Esophagus muscularis mucosa (tissue), 4 donors: ENCODE results near the gene AP3S2. TPM values are rescaled to one million over a fixed set of nuclear protein-coding genes. Genes with fewer than 3 reads are reported as not detected.

Experiments used
- DNase-seq: peaks from one replicate; pipeline ENCODE4 v3.0.0-alpha.2; 2017; ENCODE audit errors: extremely low spot score
- H3K27ac ChIP-seq, 4 donors: fragments of 200-600 bp; sonication (generic); replicated peaks in 1 of 4; 1 replicate in 3 of 4; 2 replicates in 1 of 4; pipeline ENCODE4 v1.5.1; 2016 to 2019; ENCODE audit warnings: mild to moderate bottlenecking in 1 of 4
- H3K27me3 ChIP-seq, 4 donors: fragments of 200-600 bp; sonication (generic); one replicate each; pipeline versions ENCODE4 v1.5.1 to v1.6.0; 2016 to 2019
- H3K36me3 ChIP-seq, 4 donors: fragments of 200-600 bp; sonication (generic); one replicate each; pipeline ENCODE4 v1.5.1; 2016 to 2019
- H3K4me1 ChIP-seq, 4 donors: fragments of 200-600 bp; sonication (generic); one replicate each; pipeline ENCODE4 v1.5.1; 2016 to 2019
- H3K4me3 ChIP-seq, 4 donors: fragments of 200-600 bp; sonication (generic); 1 replicate in 2 of 4; 2 replicates in 2 of 4; pipeline ENCODE4 v1.5.1; 2016 to 2019; ENCODE audit warnings: mild to moderate bottlenecking in 4 of 4, moderate library complexity in 1 of 4
- H3K9me3 ChIP-seq, 4 donors: fragments of 200-600 bp; sonication (generic); 1 replicate in 3 of 4; 2 replicates in 1 of 4; pipeline ENCODE4 v1.5.1; 2016 to 2019
- EP300 ChIP-seq: sonication (generic); formaldehyde crosslinking; IDR thresholded peaks from one replicate; pipeline ENCODE4 v1.6.1; 2017; ENCODE audit warnings: antibody characterized with exemption
- POLR2A ChIP-seq: fragments of 450-650 bp; IDR thresholded peaks from one replicate; pipeline ENCODE4 v1.6.1; 2017; ENCODE audit warnings: antibody characterized with exemption, moderate library complexity, mild to moderate bottlenecking, low read depth
- POLR2AphosphoS5 ChIP-seq, 2 donors: sonication (generic); formaldehyde crosslinking; IDR thresholded peaks; one replicate each; pipeline ENCODE4 v1.6.1; 2017; ENCODE audit warnings: antibody characterized with exemption in 2 of 2
- WGBS: methylation state at CpG from one replicate; pipeline ENCODE4 v1.1.5; 2018; 5-methylcytosine and 5-hydroxymethylcytosine counted together
- intact Hi-C: fragments of 100-400 bp; cut with DNase I; formaldehyde crosslinking; loops from one replicate; pipeline ENCODE4 v1.15.1; 2023
- total RNA-seq, 4 donors: library from RNA; depleted of rRNA; stranded (reverse); fragments of >200 nt; gene quantifications; one replicate each; pipeline versions ENCODE4 v1.1.0 to v1.2.1, GENCODE V29; 2016
- TF ChIP-seq, protein P1 (sequence below), 3 experiments: fragments of 200-600 bp in 2 of 3; fragments of 450-650 bp in 1 of 3; sonication (generic) in 2 of 3; IDR thresholded peaks; one replicate each; pipeline ENCODE4 v1.5.1; 2017 to 2019; ENCODE audit warnings: antibody characterized with exemption in 3 of 3, mild to moderate bottlenecking in 2 of 3, moderate library complexity in 1 of 3

Gene AP3S2
- total RNA-seq, 4 donors from 2014 or later = 26.8 to 43.2 (median 37.3) TPM

DNA sequence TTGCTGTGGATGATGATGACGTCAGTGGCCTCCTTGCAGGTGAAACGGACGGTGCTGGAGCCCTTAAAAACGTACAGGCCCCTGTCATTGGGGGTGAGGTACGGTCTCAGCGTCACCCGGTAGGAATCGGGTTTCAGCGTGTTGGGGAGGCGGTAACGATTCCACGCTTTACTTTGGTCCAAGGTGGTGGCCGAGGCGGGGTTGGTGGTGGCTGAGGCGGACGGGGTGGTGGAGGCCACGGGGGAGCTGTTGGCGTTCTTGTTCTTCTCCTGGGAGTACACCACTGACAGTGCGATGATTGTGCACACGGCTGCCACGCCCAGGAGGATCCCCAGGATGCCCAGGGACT lies 87.6 kb downstream of the AP3S2 start:
- Histone ChIP-seq H3K4me3 (no peak overlapping the region), H3K4me1 (peaks cover 0 to 7% (median 3%) of the 10 kb centered on the region in 4 donors), H3K27me3 (peaks cover 0 to 14% (median 0%) of the 10 kb centered on the region in 4 donors), H3K9me3 (no peaks in the 10 kb centered on the region), H3K27ac (no peak overlapping the region), H3K36me3 (peaks cover 0 to 18% (median 0%) of the 10 kb centered on the region in 4 donors)
- TF ChIP-seq, protein P1, sequence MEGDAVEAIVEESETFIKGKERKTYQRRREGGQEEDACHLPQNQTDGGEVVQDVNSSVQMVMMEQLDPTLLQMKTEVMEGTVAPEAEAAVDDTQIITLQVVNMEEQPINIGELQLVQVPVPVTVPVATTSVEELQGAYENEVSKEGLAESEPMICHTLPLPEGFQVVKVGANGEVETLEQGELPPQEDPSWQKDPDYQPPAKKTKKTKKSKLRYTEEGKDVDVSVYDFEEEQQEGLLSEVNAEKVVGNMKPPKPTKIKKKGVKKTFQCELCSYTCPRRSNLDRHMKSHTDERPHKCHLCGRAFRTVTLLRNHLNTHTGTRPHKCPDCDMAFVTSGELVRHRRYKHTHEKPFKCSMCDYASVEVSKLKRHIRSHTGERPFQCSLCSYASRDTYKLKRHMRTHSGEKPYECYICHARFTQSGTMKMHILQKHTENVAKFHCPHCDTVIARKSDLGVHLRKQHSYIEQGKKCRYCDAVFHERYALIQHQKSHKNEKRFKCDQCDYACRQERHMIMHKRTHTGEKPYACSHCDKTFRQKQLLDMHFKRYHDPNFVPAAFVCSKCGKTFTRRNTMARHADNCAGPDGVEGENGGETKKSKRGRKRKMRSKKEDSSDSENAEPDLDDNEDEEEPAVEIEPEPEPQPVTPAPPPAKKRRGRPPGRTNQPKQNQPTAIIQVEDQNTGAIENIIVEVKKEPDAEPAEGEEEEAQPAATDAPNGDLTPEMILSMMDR (IDR thresholded peaks at IDR 0.05) = no peak
- TF ChIP-seq EP300 = no peak
- TF ChIP-seq POLR2A = no peak
- TF ChIP-seq POLR2AphosphoS5 (IDR thresholded peaks at IDR 0.05) = no peak
- DNase-seq = no peak
- WGBS = 83% methylated on average over 12 of the region's 21 CpGs
- intact Hi-C loops = no loop called here

DNA sequence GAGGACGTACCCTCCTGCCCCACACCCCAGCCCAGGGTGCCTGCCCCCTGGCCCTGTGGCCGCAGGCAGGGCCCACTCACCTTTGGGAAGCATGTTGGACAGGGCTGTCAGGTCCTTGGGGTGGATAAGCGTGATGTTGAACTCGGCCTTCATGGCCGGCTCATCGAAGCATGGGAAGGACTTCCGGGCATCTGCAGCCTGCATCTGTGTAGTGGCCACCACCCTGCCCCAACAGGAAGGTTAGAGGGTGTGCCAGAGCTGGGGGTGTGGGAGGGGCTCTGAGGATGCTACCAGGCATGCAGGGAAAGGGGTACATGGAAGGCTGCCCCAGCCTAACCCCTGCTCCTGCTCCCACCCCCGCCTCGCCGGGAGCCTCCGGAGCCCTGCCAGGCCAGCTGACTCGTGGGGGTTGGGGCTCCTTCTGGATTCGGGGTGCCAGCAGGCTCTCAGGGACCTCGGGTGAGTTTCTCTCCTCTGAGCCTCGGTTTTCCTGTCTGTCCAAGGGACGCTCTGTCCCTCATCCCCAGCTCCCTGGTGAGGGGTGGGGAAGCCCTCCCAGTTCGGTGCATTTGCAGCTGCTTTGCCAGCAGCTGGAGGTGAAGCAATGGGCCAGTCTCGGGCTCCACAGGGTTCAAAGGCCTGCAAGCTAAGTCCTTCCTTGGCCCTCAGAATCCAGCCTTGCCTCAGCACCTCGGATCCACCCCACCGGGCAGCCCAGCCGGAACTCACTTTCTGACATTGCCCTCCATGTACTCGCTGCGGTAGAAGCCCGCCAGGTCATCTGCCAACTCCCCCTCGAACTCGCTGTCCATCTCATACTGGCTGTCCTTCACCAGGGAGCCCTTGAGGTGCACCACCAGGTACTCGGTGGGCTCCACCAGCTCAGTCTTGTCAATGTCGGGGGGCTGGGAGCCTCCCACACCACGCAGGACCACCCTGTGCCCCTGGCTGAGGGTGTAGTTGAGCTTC lies 88.3 kb downstream of the AP3S2 start:
- peaks cover 0 to 7% (median 3%) of the 10 kb centered on the region in 4 donors for H3K4me1 ChIP-seq
- no peak for DNase-seq
- intact Hi-C loops = no loop called here
- H3K27ac ChIP-seq = no peak overlapping the region
- H3K36me3 ChIP-seq = peaks cover 0 to 18% (median 0%) of the 10 kb centered on the region in 4 donors
- no peaks in the 10 kb centered on the region for H3K9me3 ChIP-seq
- 93% methylated on average over 18 of the region's 29 CpGs for whole genome bisulfite sequencing
- H3K27me3 ChIP-seq = peaks cover 0 to 18% (median 0%) of the 10 kb centered on the region in 4 donors
- no peak overlapping the region for H3K4me3 ChIP-seq
- TF ChIP-seq, protein P1 (IDR thresholded peaks at IDR 0.05) = no peak
- TF ChIP-seq POLR2A (no peak), EP300 (no peak), POLR2AphosphoS5 (IDR thresholded peaks at IDR 0.05) (no peak)

DNA sequence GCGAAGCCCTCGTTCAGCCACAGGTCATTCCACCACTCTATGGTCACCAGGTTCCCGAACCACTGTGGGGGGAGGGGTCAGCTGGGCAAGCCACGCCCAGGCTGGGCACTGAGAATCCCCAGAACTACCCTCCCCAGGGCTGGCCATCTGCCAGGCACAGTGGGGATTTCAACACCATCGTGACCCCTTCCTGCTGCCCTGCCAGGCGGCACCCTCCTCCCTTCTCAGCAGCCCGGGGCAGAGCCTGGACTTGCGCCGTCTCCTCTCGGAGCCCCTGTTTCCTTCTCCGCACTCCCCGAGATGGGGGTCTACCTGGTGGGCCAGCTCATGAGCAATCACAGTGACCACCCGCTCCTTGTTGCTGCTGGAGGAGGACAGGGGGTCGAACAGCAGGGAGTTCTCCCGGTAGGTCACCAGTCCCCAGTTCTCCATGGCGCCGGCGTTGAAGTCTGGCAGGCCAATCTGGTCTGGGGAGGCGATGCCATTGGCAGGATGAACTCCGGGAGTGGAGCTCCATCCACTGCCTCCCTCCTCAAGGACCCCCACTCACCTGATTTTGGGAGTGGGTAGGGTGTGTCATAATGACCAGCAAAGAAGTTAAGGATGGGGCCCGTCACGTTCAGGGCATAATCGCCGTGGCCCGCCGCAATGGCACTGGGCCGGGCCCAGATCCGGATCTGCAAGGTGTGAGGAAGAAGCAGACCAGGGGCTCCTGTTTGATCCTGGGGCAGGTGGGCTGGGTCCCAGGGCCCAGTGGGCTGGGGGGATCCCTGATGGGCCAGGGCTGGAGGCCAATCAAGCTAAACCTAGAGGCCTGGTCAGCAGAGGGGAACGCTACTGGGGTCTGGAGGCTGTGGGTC lies 89.6 kb downstream of the AP3S2 start:
- Histone ChIP-seq H3K4me1 (peaks cover 0 to 5% (median 2%) of the 10 kb centered on the region in 4 donors), H3K4me3 (no peak overlapping the region), H3K27ac (no peak overlapping the region), H3K36me3 (peaks cover 0 to 18% (median 0%) of the 10 kb centered on the region in 4 donors), H3K27me3 (peaks cover 0 to 18% (median 0%) of the 10 kb centered on the region in 4 donors), H3K9me3 (no peaks in the 10 kb centered on the region)
- intact Hi-C loops = no loop called here
- TF ChIP-seq, protein P1 (IDR thresholded peaks at IDR 0.05) = no peak
- no peak for TF ChIP-seq EP300
- TF ChIP-seq POLR2AphosphoS5 (IDR thresholded peaks at IDR 0.05) = no peak
- no peak for TF ChIP-seq POLR2A
- WGBS = 91% methylated on average over 19 of the region's 29 CpGs
- DNase-seq = no peak

DNA sequence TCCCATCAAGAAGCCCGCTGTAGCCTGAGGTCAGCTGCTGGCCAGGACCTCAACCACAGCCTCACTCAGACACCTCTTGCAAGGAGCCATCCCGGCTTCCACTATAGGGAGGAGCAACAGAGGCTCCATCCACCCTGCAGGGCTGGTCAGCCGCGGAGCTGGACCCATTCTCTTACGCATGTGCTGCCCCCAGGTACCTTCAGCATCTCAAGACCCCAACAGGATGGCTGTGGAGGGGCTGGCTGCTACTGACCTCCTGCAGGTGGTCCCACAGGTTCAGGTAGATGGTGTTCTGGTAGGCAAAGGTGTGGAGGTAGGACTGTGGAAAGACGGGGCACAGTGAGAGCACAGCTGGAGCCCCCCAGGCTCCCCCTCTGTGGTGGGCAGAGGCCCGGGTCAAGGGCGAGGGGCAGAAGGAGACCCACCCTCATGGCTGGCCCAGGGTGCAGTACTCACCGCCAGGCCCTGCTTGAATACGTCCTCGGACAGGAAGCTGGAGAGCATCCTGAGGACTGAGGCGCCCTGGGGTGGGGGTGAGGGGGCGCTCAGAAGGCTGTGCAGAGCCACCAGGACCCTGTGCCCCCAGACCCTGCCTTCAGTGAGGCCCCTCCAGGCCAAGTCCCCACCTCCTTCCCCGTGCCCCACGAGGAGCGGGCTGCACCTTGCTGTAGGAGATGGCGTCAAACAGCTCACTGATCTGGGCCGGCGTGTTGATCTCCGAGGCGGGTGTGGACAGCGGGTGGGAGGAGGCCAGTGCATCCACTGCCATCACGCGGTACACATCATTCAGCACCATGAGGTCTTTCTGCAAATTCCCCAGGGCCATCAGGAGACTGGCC lies 90.6 kb downstream of the AP3S2 start:
- no peak for DNase-seq
- peaks cover 0 to 18% (median 0%) of the 10 kb centered on the region in 4 donors for H3K27me3 ChIP-seq
- no peak overlapping the region for H3K27ac ChIP-seq
- H3K36me3 ChIP-seq = peaks cover 0 to 18% (median 0%) of the 10 kb centered on the region in 4 donors
- intact Hi-C loops = no loop called here
- TF ChIP-seq POLR2AphosphoS5 (IDR thresholded peaks at IDR 0.05) = no peak
- no peak for TF ChIP-seq POLR2A
- TF ChIP-seq, protein P1 (IDR thresholded peaks at IDR 0.05) = no peak
- TF ChIP-seq EP300 = no peak
- no peaks in the 10 kb centered on the region for H3K4me1 ChIP-seq
- H3K9me3 ChIP-seq = no peaks in the 10 kb centered on the region
- WGBS = 89% methylated on average over 5 of the region's 24 CpGs
- H3K4me3 ChIP-seq = no peak overlapping the region
